ENCODE measurements around the gene FDX2. TPM values are rescaled to one million over a fixed set of nuclear protein-coding genes. Genes with fewer than 3 reads are reported as not detected.

Gene FDX2
- polyA plus RNA-seq, 1 donor from 2014 or later: 82.7 TPM

DNA sequence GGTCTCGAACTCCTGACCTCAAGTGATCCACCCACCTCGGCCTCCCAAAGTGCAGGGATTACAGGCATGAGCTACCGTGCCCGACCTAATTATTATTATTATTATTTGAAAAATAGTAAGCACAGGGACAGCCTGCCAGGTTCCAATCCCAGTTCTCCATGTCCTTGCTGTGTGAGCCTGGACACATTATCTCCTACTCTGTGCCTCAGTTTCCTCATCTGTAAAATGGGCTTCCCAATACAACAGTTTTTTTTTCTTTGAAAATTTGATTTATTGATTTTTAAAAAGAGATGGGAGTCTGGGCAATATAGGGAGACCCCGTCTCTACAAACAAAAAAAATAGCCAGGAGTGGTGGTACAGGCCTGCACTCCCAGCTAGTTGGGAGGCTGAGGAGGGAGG, 9.5 kb downstream of the FDX2 start:
- no peak for TF ChIP-seq RAD21 (conservative IDR thresholded peaks at IDR 0.05)
- no peak for TF ChIP-seq EZH2 (IDR thresholded peaks at IDR 0.05; ENCODE audit: borderline replicate concordance, insufficient read depth, low read length, poor library complexity, severe bottlenecking)
- TF ChIP-seq, protein P1, sequence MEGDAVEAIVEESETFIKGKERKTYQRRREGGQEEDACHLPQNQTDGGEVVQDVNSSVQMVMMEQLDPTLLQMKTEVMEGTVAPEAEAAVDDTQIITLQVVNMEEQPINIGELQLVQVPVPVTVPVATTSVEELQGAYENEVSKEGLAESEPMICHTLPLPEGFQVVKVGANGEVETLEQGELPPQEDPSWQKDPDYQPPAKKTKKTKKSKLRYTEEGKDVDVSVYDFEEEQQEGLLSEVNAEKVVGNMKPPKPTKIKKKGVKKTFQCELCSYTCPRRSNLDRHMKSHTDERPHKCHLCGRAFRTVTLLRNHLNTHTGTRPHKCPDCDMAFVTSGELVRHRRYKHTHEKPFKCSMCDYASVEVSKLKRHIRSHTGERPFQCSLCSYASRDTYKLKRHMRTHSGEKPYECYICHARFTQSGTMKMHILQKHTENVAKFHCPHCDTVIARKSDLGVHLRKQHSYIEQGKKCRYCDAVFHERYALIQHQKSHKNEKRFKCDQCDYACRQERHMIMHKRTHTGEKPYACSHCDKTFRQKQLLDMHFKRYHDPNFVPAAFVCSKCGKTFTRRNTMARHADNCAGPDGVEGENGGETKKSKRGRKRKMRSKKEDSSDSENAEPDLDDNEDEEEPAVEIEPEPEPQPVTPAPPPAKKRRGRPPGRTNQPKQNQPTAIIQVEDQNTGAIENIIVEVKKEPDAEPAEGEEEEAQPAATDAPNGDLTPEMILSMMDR (IDR thresholded peaks at IDR 0.05; ENCODE audit: poor library complexity, severe bottlenecking): no peak
- no peak for TF ChIP-seq TAF1 (IDR thresholded peaks at IDR 0.05; ENCODE audit: low read depth)
- TF ChIP-seq EP300 (conservative IDR thresholded peaks at IDR 0.05; ENCODE audit: poor library complexity, severe bottlenecking): no peak
- no peaks in the 10 kb centered on the region for H3K27me3 ChIP-seq (ENCODE audit: insufficient read depth, low read depth, low read length)
- no peak overlapping the region for H3K4me2 ChIP-seq (ENCODE audit: low read length)
- H4K20me1 ChIP-seq (ENCODE audit: insufficient read depth): no peaks in the 10 kb centered on the region
- H3K27ac ChIP-seq (ENCODE audit: low read length): no peak overlapping the region
- no peaks in the 10 kb centered on the region for H3K9me3 ChIP-seq (ENCODE audit: low read length)
- H3K4me3 ChIP-seq (ENCODE audit: low read length): no peak overlapping the region
- H3K9ac ChIP-seq (ENCODE audit: low read length): no peak overlapping the region
- H3F3A ChIP-seq (ENCODE audit: insufficient read depth, low read length, poor library complexity, severe bottlenecking): no peaks in the 10 kb centered on the region
- no peaks in the 10 kb centered on the region for H3K79me2 ChIP-seq (replicated peaks; ENCODE audit: insufficient read depth, low read length)
- no peaks in the 10 kb centered on the region for H3K36me3 ChIP-seq (ENCODE audit: insufficient read depth, low read length)
- no peaks in the 10 kb centered on the region for H3K9me2 ChIP-seq (ENCODE audit: insufficient read depth, low read length)
- H2AFZ ChIP-seq (ENCODE audit: low read depth, low read length): no peak overlapping the region

DNA sequence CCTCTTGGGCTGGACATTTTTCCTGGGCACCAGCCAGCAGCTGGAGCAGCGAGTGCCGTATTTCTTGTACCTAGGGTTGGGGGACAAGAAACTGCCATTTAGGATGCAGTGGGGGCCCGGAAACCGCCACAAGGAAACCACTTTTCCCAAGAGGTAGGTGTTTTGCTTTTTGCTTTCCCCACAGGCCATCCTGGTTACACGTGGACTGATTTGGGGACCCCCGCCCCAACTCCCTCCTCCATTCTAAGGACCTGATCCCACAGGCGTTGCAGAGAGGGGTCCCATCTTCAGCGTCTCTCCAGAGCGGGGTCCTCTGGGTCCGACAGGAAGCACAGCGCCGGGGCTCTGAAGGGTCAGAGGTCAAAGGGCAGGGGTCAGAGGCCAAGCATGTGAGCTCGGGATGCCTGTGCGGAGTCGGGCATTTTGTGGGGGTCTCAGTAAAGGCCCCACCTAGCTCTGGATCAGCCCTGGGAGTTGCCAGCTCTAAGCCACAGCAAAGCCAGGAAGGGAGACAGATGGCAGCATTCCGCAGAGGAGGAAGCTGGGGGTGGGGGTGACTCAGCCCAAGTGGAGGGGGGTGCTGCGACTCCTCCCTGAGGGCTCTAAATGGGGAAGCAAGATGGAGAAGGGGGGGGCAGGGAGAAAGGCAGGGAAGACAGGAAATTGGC, 10.5 kb downstream of the FDX2 start:
- Histone ChIP-seq H2AFZ (ENCODE audit: low read depth, low read length) (no peak overlapping the region), H3K27ac (ENCODE audit: low read length) (no peak overlapping the region)

More for the DNA sequence above, 10.5 kb downstream of the FDX2 start:
- Histone ChIP-seq H3F3A (ENCODE audit: insufficient read depth, low read length, poor library complexity, severe bottlenecking) (no peaks in the 10 kb centered on the region), H3K4me2 (ENCODE audit: low read length) (no peak overlapping the region), H3K27me3 (ENCODE audit: insufficient read depth, low read depth, low read length) (no peaks in the 10 kb centered on the region), H3K79me2 (replicated peaks; ENCODE audit: insufficient read depth, low read length) (no peaks in the 10 kb centered on the region), H3K36me3 (ENCODE audit: insufficient read depth, low read length) (no peaks in the 10 kb centered on the region), H3K9ac (ENCODE audit: low read length) (no peak overlapping the region), H3K9me3 (ENCODE audit: low read length) (no peaks in the 10 kb centered on the region), H4K20me1 (ENCODE audit: insufficient read depth) (no peaks in the 10 kb centered on the region), H3K4me3 (ENCODE audit: low read length) (no peak overlapping the region), H3K9me2 (ENCODE audit: insufficient read depth, low read length) (no peaks in the 10 kb centered on the region)
- TF ChIP-seq POLR2AphosphoS5 (IDR thresholded peaks at IDR 0.05) (no peak), MXI1 (conservative IDR thresholded peaks at IDR 0.05; ENCODE audit: poor library complexity, severe bottlenecking) (no peak), EP300 (conservative IDR thresholded peaks at IDR 0.05; ENCODE audit: poor library complexity, severe bottlenecking) (no peak)
- TF ChIP-seq, protein P1 (IDR thresholded peaks at IDR 0.05; ENCODE audit: poor library complexity, severe bottlenecking): no peak
- TF ChIP-seq, protein P2, sequence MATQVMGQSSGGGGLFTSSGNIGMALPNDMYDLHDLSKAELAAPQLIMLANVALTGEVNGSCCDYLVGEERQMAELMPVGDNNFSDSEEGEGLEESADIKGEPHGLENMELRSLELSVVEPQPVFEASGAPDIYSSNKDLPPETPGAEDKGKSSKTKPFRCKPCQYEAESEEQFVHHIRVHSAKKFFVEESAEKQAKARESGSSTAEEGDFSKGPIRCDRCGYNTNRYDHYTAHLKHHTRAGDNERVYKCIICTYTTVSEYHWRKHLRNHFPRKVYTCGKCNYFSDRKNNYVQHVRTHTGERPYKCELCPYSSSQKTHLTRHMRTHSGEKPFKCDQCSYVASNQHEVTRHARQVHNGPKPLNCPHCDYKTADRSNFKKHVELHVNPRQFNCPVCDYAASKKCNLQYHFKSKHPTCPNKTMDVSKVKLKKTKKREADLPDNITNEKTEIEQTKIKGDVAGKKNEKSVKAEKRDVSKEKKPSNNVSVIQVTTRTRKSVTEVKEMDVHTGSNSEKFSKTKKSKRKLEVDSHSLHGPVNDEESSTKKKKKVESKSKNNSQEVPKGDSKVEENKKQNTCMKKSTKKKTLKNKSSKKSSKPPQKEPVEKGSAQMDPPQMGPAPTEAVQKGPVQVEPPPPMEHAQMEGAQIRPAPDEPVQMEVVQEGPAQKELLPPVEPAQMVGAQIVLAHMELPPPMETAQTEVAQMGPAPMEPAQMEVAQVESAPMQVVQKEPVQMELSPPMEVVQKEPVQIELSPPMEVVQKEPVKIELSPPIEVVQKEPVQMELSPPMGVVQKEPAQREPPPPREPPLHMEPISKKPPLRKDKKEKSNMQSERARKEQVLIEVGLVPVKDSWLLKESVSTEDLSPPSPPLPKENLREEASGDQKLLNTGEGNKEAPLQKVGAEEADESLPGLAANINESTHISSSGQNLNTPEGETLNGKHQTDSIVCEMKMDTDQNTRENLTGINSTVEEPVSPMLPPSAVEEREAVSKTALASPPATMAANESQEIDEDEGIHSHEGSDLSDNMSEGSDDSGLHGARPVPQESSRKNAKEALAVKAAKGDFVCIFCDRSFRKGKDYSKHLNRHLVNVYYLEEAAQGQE (IDR thresholded peaks at IDR 0.05; ENCODE audit: borderline replicate concordance): no peak

All from neural cell (in vitro differentiated cells).